Neural cell (in vitro differentiated cells): ENCODE data around the gene OBP2A.
"Not testable (repeated sequence)": the region's sequence is repeated elsewhere in the genome, so short reads cannot be mapped to it uniquely, and the experiment has no call there.

Experiments
- EZH2 ChIP-seq: fragments of 200-600, 300-800 bp; shearing (Covaris generic), sonication (generic); IDR thresholded peaks from 2 replicates; pipeline ENCODE4 v1.6.1; 2014; ENCODE audit warnings: antibody characterized with exemption, low read length, borderline replicate concordance, mild to moderate bottlenecking; ENCODE audit not compliant: insufficient read depth, poor library complexity, severe bottlenecking
- RAD21 ChIP-seq: fragments of 450-650 bp; conservative IDR thresholded peaks from 2 replicates; pipeline ENCODE4 v1.6.1; 2014; ENCODE audit warnings: antibody characterized with exemption, mild to moderate bottlenecking, moderate library complexity
- TAF1 ChIP-seq: IDR thresholded peaks from 2 replicates; pipeline ENCODE4 v1.6.1; 2012; ENCODE audit warnings: low read depth
- TF ChIP-seq, protein P1 (sequence below): fragments of 450-650 bp; IDR thresholded peaks from 2 replicates; pipeline ENCODE4 v1.5.1; 2014; ENCODE audit warnings: antibody characterized with exemption, mild to moderate bottlenecking, moderate library complexity; ENCODE audit not compliant: poor library complexity, severe bottlenecking
- TF ChIP-seq, protein P2 (sequence below): IDR thresholded peaks from 2 replicates; pipeline ENCODE4 v1.6.1; 2012; ENCODE audit warnings: borderline replicate concordance

DNA sequence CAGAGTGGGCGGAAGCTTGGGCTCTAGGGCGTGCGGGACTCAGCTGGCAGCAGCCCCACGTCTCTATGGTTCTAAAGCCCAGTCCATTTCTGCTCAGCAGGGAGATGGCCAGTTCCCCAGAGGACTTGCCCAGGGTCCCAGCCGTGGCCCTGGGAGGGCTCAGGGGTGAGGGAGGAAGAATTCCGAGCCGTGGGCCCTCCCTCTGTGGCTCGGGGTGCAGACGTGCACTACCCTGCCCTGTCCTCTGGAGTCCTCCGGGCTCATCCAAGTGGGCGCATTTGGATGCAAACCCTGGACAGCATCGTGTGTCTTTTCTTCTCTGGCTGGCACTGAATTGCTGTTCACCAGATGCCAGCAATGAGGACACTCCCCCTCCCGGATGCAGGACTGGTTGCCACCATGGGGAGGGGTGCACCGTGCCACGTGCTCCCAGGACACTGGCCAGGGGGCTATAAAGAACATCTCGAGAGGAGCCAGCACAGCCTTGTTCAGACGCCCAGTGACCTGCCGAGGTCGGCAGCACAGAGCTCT lies at the start of gene OBP2A:
- TF ChIP-seq RAD21, TAF1, EZH2: not testable (repeated sequence)
- TF ChIP-seq, protein P1, sequence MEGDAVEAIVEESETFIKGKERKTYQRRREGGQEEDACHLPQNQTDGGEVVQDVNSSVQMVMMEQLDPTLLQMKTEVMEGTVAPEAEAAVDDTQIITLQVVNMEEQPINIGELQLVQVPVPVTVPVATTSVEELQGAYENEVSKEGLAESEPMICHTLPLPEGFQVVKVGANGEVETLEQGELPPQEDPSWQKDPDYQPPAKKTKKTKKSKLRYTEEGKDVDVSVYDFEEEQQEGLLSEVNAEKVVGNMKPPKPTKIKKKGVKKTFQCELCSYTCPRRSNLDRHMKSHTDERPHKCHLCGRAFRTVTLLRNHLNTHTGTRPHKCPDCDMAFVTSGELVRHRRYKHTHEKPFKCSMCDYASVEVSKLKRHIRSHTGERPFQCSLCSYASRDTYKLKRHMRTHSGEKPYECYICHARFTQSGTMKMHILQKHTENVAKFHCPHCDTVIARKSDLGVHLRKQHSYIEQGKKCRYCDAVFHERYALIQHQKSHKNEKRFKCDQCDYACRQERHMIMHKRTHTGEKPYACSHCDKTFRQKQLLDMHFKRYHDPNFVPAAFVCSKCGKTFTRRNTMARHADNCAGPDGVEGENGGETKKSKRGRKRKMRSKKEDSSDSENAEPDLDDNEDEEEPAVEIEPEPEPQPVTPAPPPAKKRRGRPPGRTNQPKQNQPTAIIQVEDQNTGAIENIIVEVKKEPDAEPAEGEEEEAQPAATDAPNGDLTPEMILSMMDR: not testable (repeated sequence)
- TF ChIP-seq, protein P2, sequence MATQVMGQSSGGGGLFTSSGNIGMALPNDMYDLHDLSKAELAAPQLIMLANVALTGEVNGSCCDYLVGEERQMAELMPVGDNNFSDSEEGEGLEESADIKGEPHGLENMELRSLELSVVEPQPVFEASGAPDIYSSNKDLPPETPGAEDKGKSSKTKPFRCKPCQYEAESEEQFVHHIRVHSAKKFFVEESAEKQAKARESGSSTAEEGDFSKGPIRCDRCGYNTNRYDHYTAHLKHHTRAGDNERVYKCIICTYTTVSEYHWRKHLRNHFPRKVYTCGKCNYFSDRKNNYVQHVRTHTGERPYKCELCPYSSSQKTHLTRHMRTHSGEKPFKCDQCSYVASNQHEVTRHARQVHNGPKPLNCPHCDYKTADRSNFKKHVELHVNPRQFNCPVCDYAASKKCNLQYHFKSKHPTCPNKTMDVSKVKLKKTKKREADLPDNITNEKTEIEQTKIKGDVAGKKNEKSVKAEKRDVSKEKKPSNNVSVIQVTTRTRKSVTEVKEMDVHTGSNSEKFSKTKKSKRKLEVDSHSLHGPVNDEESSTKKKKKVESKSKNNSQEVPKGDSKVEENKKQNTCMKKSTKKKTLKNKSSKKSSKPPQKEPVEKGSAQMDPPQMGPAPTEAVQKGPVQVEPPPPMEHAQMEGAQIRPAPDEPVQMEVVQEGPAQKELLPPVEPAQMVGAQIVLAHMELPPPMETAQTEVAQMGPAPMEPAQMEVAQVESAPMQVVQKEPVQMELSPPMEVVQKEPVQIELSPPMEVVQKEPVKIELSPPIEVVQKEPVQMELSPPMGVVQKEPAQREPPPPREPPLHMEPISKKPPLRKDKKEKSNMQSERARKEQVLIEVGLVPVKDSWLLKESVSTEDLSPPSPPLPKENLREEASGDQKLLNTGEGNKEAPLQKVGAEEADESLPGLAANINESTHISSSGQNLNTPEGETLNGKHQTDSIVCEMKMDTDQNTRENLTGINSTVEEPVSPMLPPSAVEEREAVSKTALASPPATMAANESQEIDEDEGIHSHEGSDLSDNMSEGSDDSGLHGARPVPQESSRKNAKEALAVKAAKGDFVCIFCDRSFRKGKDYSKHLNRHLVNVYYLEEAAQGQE: not testable (repeated sequence)
